ENCODE measurements around the gene KLK8.
"Not testable (repeated sequence)": the region's sequence is repeated elsewhere in the genome, so short reads cannot be mapped to it uniquely, and the experiment has no call there.

Gene KLK8

GRCh38 chr19:50982186-50982585 is 19.2 kb downstream of the KLK8 start:
- DNase-seq (ENCODE audit: low read depth in 2 of 2) = no peak

DNA sequence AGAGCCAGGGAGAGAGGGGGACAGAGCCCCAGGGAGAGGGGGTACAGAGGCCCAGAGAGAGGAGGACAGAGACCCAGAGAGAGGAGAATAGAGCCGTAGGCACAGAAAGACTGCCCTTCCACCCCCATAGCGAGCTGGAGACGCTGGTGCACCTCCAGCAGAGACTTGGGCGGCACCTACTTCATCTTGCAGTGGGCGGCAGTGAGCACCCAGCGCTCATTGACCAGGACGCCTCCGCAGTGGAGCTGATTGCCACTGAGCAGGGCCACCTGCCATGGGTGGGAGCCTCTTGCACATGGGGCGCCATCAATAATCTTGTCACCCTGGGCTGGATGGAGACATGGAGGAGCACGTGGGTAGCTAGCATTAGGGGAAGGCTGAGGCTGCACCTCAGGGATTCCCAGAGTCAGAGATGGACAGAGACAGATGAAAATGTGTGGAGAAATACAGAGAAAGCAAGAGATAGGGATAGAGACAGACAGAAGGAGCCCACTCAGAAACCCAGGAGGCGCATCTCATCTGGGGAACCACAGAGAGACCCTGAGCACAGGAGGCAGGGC is 19.7 kb downstream of the KLK8 start:
- no peak for DNase-seq (ENCODE audit: low read depth in 2 of 2)

- no peak for DNase-seq (ENCODE audit: low read depth in 2 of 2)
These were observed 21.2 kb downstream of the KLK8 start for GRCh38 chr19:50980208-50980607.

DNA sequence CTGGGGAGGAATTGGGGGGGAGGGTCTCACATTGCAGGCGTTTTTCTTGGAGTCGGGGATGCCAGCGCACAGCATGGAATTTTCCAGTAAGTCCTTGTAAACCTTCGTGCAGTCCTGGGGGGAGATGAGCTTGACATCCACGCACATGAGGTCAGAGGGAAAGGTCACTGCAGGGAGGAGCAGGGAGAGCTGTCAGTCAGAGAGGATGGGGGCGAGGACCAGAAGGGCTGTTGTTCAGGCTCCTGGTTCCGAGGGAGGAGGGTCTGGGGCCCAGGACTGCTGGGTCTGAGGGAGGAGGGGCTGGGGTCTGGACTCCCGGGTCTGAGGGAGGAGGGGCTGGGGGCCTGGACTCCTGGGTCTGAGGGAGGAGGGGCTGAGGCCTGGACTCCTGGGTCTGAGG is 21.6 kb downstream of the KLK8 start:
- no peak for DNase-seq (ENCODE audit: low read depth in 2 of 2)

- DNase-seq (ENCODE audit: low read depth in 2 of 2) = no peak
These were observed 22.5 kb downstream of the KLK8 start for GRCh38 chr19:50978772-50979390.

- DNase-seq (ENCODE audit: low read depth in 2 of 2) = no peak
These were observed 23.8 kb downstream of the KLK8 start for GRCh38 chr19:50977626-50978025.

GRCh38 chr19:50975766-50976165 is 25.6 kb downstream of the KLK8 start:
- no peak for DNase-seq (ENCODE audit: low read depth in 2 of 2)

GRCh38 chr19:50974702-50975556 is 26.5 kb downstream of the KLK8 start:
- DNase-seq (ENCODE audit: low read depth in 2 of 2) = no peak

GRCh38 chr19:50972795-50973376 is 28.5 kb downstream of the KLK8 start:
- no peak for DNase-seq (ENCODE audit: low read depth in 2 of 2)

- DNase-seq (ENCODE audit: low read depth in 2 of 2) = not testable (repeated sequence)
These were observed 31.6 kb downstream of the KLK8 start for GRCh38 chr19:50969810-50970209.

DNA sequence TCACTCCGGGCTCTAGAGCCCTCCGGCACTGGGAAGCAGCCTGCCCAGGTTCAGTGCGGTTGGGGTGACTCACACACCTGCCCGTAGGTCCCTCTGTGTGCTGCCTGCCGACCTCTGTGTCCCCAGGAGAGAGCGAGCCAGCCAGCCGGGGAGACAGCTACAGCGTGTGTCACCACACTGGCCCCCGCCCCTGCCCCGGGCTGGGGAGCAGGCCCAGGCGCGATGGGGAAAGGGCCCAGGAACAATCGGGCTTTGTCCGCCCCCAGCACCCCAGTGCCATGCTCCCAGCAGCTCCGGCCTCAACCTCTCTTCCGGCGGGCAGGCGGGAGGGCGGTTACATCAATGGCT is 32.0 kb downstream of the KLK8 start, which contains the start of gene KLK6:
TSS of gene KLK6 (minus strand) at position 179 of the 348 bp plus-strand sequence. CDS start 1,487 bp downstream, outside the sequence.
- no peak for DNase-seq (ENCODE audit: low read depth in 2 of 2)

- DNase-seq (ENCODE audit: low read depth in 2 of 2) = no peak
These were observed 32.5 kb downstream of the KLK8 start for GRCh38 chr19:50968716-50969412.

DNA sequence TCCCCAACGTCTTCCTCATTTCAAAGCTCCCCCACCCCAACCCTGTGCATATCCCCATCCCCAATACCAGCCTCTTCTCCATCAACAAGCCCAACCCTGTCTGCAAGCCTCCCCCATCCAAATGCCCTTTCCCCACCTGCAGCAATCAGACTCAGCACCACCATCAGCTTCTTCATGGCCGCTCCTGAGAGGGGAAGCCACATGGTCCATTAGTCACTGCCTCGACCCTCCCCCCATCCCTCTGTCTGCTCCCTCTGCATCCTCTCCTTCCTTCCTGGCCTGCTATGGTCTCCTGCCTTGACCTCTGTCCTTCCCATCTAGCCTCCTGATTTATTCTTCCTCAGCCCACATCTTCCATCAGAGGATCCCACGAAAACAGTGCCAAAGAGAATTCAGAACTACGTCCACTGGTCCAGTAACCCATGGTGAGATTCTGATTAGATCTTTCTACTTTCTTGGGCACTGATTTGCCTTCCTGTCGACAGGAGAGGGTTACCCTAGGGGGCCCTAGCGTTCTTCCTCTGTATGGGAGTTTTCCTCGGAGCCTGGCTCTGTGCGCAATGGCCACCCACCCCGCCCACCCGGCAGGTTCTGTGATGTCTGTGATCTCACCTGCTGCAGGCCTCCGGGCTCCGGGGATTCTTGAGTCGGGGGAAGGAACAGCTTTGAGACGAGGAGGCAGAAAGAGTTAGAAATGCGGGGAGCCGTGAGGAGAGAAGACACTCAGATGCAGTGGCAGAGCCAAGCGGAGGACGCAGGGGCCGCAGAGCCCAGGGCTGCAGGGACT is 33.3 kb downstream of the KLK8 start:
- DNase-seq (ENCODE audit: low read depth in 2 of 2) = no peak

- no peak for DNase-seq (ENCODE audit: low read depth in 2 of 2)
These were observed 37.1 kb downstream of the KLK8 start for GRCh38 chr19:50964266-50964665.

DNA sequence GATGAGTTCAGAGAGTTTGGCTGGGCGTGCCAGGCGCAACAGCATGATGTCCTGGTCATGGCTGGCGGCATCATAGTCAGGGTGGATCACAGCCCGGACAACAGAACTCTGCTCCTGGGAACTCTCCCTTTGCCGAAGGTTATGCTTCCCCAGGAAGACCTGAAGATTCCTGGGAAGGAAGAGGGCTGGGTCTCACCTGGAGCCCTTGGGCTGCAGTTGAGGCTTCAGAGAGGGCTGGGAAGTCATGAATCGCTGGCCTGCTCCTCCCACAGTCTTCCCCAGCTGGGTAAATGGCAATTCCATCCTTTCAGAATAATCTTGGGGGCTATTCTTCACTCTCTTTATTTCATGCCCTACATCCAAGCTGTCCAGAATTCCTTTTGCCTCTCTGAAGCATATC is 38.0 kb downstream of the KLK8 start:
- DNase-seq (ENCODE audit: low read depth in 2 of 2) = no peak

GRCh38 chr19:50962245-50962644 is 39.2 kb downstream of the KLK8 start:
- no peak for DNase-seq (ENCODE audit: low read depth in 2 of 2)

- no peak for DNase-seq (ENCODE audit: low read depth in 2 of 2)
These were observed 41.5 kb downstream of the KLK8 start for GRCh38 chr19:50959731-50960500.

- DNase-seq (ENCODE audit: low read depth in 2 of 2) = no peak
These were observed 43.8 kb downstream of the KLK8 start for GRCh38 chr19:50957587-50957986.

GRCh38 chr19:50952910-50953309 is 48.5 kb downstream of the KLK8 start, which contains the start of gene KLK5:
KLK5 (minus strand) TSS chr19:50953038; CDS start chr19:50952657, 381 bp downstream.
- no peak for DNase-seq (ENCODE audit: low read depth in 2 of 2)

- no peak for DNase-seq (ENCODE audit: low read depth in 2 of 2)
These were observed 51.5 kb downstream of the KLK8 start for GRCh38 chr19:50949861-50950260.
